Measurements from ENCODE around the gene SLC25A33.

The SLC25A33 gene

GRCh38 chr1:9600861-9601834, 61.9 kb downstream of the SLC25A33 start:
- DNase-seq (ENCODE audit: low read depth, low spot score), result no peak

- DNase-seq (ENCODE audit: low read depth, low spot score), result no peak
Observed at GRCh38 chr1:9601942-9602793, 62.9 kb downstream of the SLC25A33 start.

GRCh38 chr1:9602794-9603167, 63.5 kb downstream of the SLC25A33 start:
- DNase-seq (ENCODE audit: low read depth, low spot score), result no peak

GRCh38 chr1:9603307-9603706, 64.0 kb downstream of the SLC25A33 start:
- DNase-seq (ENCODE audit: low read depth, low spot score), result no peak

GRCh38 chr1:9603766-9604753, 64.8 kb downstream of the SLC25A33 start:
- DNase-seq (ENCODE audit: low read depth, low spot score), result no peak

GRCh38 chr1:9604836-9605235, 65.6 kb downstream of the SLC25A33 start:
- no peak for DNase-seq (ENCODE audit: low read depth, low spot score)

GRCh38 chr1:9605946-9606455, 66.7 kb downstream of the SLC25A33 start:
- no peak for DNase-seq (ENCODE audit: low read depth, low spot score)

- no peak for DNase-seq (ENCODE audit: low read depth, low spot score)
Observed at GRCh38 chr1:9606458-9606857, 67.2 kb downstream of the SLC25A33 start.

- DNase-seq (ENCODE audit: low read depth, low spot score), result no peak
Observed at GRCh38 chr1:9606948-9607347, 67.7 kb downstream of the SLC25A33 start.

GRCh38 chr1:9607352-9607751, 68.1 kb downstream of the SLC25A33 start:
- DNase-seq (ENCODE audit: low read depth, low spot score), result no peak

GRCh38 chr1:9609998-9610397, 70.7 kb downstream of the SLC25A33 start:
- DNase-seq (ENCODE audit: low read depth, low spot score), result no peak

- no peak for DNase-seq (ENCODE audit: low read depth, low spot score)
Observed at GRCh38 chr1:9610548-9610947, 71.3 kb downstream of the SLC25A33 start.

GRCh38 chr1:9611716-9612115, 72.5 kb downstream of the SLC25A33 start:
- no peak for DNase-seq (ENCODE audit: low read depth, low spot score)

GRCh38 chr1:9612162-9612845, 73.0 kb downstream of the SLC25A33 start:
- no peak for DNase-seq (ENCODE audit: low read depth, low spot score)

- no peak for DNase-seq (ENCODE audit: low read depth, low spot score)
Observed at GRCh38 chr1:9612871-9613624, 73.8 kb downstream of the SLC25A33 start.

GRCh38 chr1:9613625-9614299, 74.5 kb downstream of the SLC25A33 start:
- DNase-seq (ENCODE audit: low read depth, low spot score), result no peak

- no peak for DNase-seq (ENCODE audit: low read depth, low spot score)
Observed at GRCh38 chr1:9615316-9616063, 76.2 kb downstream of the SLC25A33 start.

GRCh38 chr1:9618909-9619679, 79.8 kb downstream of the SLC25A33 start:
- no peak for DNase-seq (ENCODE audit: low read depth, low spot score)

Data from activated naive CD8-positive, alpha-beta T cell treated with anti-CD3 and anti-CD28 coated beads, Interleukin-2, amount 50 U/mL, for 16 hours (primary cell).